ENCODE data around the gene MICAL2. TPM values are rescaled to one million over a fixed set of nuclear protein-coding genes. Genes with fewer than 3 reads are reported as not detected.

Gene MICAL2
- total RNA-seq, 6 experiments from 2014 or later = 17.0 to 50.7 (median 35.9) TPM

DNA sequence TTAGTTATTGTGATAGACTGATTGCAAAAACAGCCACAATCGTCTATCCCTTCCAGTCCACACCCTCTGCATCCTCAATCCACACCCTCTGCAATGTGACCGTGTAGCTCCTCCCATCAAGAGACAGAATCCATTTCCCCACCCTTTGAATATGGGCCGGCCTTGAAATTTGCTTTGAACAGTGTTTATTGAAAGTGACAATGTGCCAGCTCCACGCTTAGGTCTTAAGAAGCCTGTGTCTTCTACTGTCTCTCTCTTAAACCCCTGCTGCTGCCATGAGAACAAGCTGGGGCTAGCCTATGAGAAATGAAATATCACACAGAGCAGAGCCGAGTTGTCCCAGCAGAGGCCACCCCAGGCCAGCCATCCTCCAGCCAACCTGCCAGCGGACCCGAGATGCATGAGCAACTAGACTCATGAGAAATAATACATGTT is 22.3 kb upstream of the MICAL2 start:
- intact Hi-C loops (cut with DNase I) = no loop called here
- H3K4me1 ChIP-seq = peaks cover 0 to 28% (median 7%) of the 10 kb centered on the region in 4 donors
- WGBS (ENCODE audit: insufficient coverage, low coverage, low lambda C conversion rate, missing lambda C conversion rate) = 53% methylated on average over 7 of the region's 7 CpGs
- no peaks in the 10 kb centered on the region for H3K9me3 ChIP-seq
- TF ChIP-seq, protein P1, sequence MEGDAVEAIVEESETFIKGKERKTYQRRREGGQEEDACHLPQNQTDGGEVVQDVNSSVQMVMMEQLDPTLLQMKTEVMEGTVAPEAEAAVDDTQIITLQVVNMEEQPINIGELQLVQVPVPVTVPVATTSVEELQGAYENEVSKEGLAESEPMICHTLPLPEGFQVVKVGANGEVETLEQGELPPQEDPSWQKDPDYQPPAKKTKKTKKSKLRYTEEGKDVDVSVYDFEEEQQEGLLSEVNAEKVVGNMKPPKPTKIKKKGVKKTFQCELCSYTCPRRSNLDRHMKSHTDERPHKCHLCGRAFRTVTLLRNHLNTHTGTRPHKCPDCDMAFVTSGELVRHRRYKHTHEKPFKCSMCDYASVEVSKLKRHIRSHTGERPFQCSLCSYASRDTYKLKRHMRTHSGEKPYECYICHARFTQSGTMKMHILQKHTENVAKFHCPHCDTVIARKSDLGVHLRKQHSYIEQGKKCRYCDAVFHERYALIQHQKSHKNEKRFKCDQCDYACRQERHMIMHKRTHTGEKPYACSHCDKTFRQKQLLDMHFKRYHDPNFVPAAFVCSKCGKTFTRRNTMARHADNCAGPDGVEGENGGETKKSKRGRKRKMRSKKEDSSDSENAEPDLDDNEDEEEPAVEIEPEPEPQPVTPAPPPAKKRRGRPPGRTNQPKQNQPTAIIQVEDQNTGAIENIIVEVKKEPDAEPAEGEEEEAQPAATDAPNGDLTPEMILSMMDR (IDR thresholded peaks at IDR 0.05) = peak in 1 of 4 donors; percentile 4
- peak; percentile 11 for TF ChIP-seq POLR2A (IDR thresholded peaks at IDR 0.05)
- no peak overlapping the region for H3K4me3 ChIP-seq
- DNase-seq (no peak), ATAC-seq (no peak)
- H3K27ac ChIP-seq = no peak overlapping the region
- no peaks in the 10 kb centered on the region for H3K27me3 ChIP-seq
- H3K36me3 ChIP-seq = no peaks in the 10 kb centered on the region

DNA sequence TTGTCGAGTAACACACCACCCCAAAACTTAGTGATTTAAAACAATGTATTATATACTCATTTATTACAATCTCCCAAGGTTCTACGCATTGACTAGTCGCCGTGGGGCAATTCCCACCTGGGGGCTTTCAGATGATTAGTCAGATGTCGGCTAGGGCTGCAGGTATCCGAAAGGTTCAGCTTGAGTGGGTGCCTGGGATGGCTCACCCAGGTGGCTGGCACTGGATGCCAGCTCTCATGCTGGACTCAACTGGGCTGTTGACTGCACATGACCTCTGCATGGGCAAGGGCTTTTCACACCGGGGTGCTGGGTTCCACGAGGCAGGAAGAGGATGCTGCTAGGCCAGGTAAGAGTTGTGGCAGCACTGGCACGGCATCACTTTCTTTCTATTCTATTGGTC is 21.9 kb upstream of the MICAL2 start:
- Histone ChIP-seq H3K27me3 (no peaks in the 10 kb centered on the region), H3K36me3 (no peaks in the 10 kb centered on the region), H3K4me1 (peaks cover 0 to 28% (median 7%) of the 10 kb centered on the region in 4 donors), H3K4me3 (no peak overlapping the region), H3K9me3 (no peaks in the 10 kb centered on the region), H3K27ac (no peak overlapping the region)
- DNase-seq = no peak
- 88% methylated on average over 6 of the region's 9 CpGs for WGBS (ENCODE audit: insufficient coverage, low coverage, low lambda C conversion rate, missing lambda C conversion rate)
- ATAC-seq = no peak
- TF ChIP-seq, protein P1 (IDR thresholded peaks at IDR 0.05) = peak in 1 of 4 donors; percentile 1
- TF ChIP-seq POLR2A (IDR thresholded peaks at IDR 0.05) = no peak
- intact Hi-C loops (cut with DNase I) = no loop called here

DNA sequence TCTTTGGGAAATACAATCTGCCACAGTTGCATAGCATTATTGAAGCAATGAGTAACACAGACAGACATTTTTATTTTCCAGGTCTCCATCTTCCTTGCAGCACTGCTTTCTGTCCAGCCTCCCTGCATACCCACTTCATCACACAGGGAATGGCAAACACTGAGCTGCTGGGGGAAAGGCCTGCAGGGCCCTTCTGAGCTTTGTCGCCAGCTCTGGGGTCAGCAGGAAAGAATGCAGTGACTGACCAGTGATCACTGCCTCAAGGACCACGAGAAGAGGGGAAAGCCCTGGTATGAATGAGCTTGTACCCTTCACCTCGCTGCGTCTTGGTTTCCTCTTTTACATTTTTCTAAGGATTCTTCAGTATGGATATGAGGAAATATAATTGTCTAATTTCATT is 21.3 kb upstream of the MICAL2 start:
- intact Hi-C loops (cut with DNase I) = no loop called here
- no peaks in the 10 kb centered on the region for H3K36me3 ChIP-seq
- 75% methylated on average over 4 of the region's 4 CpGs for WGBS (ENCODE audit: insufficient coverage, low coverage, low lambda C conversion rate, missing lambda C conversion rate)
- TF ChIP-seq, protein P1 (IDR thresholded peaks at IDR 0.05) = no peak
- no peak for TF ChIP-seq POLR2A (IDR thresholded peaks at IDR 0.05)
- no peaks in the 10 kb centered on the region for H3K27me3 ChIP-seq
- no peak overlapping the region for H3K27ac ChIP-seq
- no peak for DNase-seq
- no peaks in the 10 kb centered on the region for H3K9me3 ChIP-seq
- no peak for ATAC-seq
- peaks cover 0 to 28% (median 7%) of the 10 kb centered on the region in 4 donors for H3K4me1 ChIP-seq
- H3K4me3 ChIP-seq = no peak overlapping the region

DNA sequence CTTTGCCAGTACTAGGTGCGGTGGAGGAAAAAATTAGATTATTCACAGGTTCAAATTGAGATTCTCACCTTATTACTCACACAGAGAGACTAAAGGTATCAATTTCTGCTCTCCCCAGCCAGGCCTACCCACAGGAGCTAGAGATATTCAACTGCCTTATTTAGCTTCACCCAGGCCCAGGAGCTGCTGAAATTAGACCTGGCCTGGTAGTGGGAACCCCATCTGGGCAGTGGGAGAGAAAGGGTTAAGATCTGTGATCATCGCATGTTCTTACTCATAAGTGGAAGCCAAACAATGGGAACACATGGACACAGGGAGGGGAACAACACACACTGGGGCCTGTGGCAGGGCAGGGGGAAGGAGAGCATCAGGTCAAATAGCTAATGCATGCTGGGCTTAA is 20.9 kb upstream of the MICAL2 start:
- intact Hi-C loops (cut with DNase I) = no loop called here

More for the DNA sequence above, 20.9 kb upstream of the MICAL2 start:
- DNase-seq (no peak), ATAC-seq (no peak)
- 75% methylated on average over 2 of the region's 2 CpGs for WGBS (ENCODE audit: insufficient coverage, low coverage, low lambda C conversion rate, missing lambda C conversion rate)
- TF ChIP-seq POLR2A (IDR thresholded peaks at IDR 0.05) = no peak
- TF ChIP-seq, protein P1 (IDR thresholded peaks at IDR 0.05) = no peak
- no peaks in the 10 kb centered on the region for H3K9me3 ChIP-seq
- no peaks in the 10 kb centered on the region for H3K36me3 ChIP-seq
- no peaks in the 10 kb centered on the region for H3K27me3 ChIP-seq
- no peak overlapping the region for H3K27ac ChIP-seq
- peaks cover 0 to 28% (median 7%) of the 10 kb centered on the region in 4 donors for H3K4me1 ChIP-seq
- H3K4me3 ChIP-seq = no peak overlapping the region
